Activated T-helper 2 cell treated with anti-CD3 and anti-CD28 coated beads, Interferon-gamma antibody, Interleukin-2, Interleukin-4, amounts not matched to agents 10 μg/mL and 5 μg/mL and 100 μg/mL, durations not matched to agents 14 hours and 24 hours and 36 hours (primary cell): Measurements from ENCODE around the gene FFAR1. TPM values are rescaled to one million over a fixed set of nuclear protein-coding genes. Genes with fewer than 3 reads are reported as not detected.
"Not testable (repeated sequence)": the region's sequence is repeated elsewhere in the genome, so short reads cannot be mapped to it uniquely, and the experiment has no call there.

ENCODE experiments used
- DNase-seq: peaks from one replicate; pipeline ENCODE4 v3.0.0; 2021; ENCODE audit warnings: low spot score
- H3K27ac Mint-ChIP-seq: one replicate; pipeline ENCODE4 v1.8.0; 2021; ENCODE audit warnings: mixed read lengths
- H3K27me3 Mint-ChIP-seq: one replicate; pipeline ENCODE4 v1.8.0; 2021; ENCODE audit warnings: low read depth, mixed read lengths
- H3K36me3 Mint-ChIP-seq: one replicate; pipeline ENCODE4 v1.8.0; 2021; ENCODE audit warnings: low read depth, mixed read lengths
- H3K4me1 Mint-ChIP-seq: one replicate; pipeline ENCODE4 v1.8.0; 2021; ENCODE audit warnings: low read depth, mixed read lengths
- H3K4me3 Mint-ChIP-seq: one replicate; pipeline ENCODE4 v1.8.0; 2021; ENCODE audit warnings: low read depth, mild to moderate bottlenecking, moderate library complexity, mixed read lengths
- H3K9me3 Mint-ChIP-seq: one replicate; pipeline ENCODE4 v1.8.0; 2021; ENCODE audit warnings: mixed read lengths
- intact Hi-C: fragments of 100-400 bp; cut with micrococcal nuclease; formaldehyde crosslinking; loops from one replicate; pipeline ENCODE4 v1.15.1; 2023
- total RNA-seq: library from RNA; stranded (reverse); gene quantifications from 2 replicates; pipeline ENCODE4 v1.2.3, GENCODE V29; 2022

Gene FFAR1
- total RNA-seq, 1 donor from 2014 or later: 0.09 TPM

DNA sequence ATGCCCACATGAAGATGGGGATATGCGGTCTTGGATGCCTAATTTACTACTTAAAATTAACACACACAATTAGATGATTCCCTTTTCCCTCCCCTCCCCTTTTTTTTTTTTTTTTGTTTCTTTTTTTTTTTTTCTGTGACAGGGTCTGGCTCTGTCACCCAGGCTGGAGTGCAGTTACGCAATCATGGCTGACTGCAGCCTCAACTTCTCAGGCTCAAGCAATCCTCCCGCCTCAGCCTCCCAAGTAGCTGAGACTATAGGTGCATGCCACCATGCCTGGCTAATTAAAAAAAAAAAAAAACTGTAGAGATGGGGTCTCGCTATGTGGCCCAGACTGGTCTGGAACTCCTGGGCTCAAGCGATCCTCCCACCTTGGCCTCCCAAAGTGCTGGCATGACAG lies 31.8 kb downstream of the FFAR1 start:
- DNase-seq, H3K27ac Mint-ChIP-seq, H3K36me3 Mint-ChIP-seq, H3K4me3 Mint-ChIP-seq, H3K9me3 Mint-ChIP-seq, intact Hi-C loops: not testable (repeated sequence)
- Mint-ChIP-seq H3K4me1 (peaks cover 13% of the 10 kb centered on the region), H3K27me3 (peaks cover 13% of the 10 kb centered on the region)

DNA sequence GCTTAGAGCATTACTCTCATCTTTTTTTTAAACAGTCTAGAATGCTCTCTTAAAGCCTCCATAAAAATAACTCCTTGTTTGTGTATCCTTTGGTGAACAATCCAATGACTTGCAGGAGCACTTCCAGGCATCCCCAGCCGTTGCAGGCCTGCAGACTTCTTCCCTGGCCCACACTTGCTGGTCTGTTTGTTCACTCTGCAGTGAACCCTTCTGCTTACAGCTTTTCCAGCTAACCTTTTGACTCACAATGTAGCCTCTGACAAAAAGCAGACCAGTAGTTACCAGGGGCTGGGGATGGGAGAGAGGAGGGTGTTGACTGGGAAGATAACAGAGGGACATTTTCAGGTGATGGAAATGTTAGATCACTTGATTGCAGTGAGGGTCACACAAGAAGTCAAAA lies 32.3 kb downstream of the FFAR1 start:
- H3K4me1 Mint-ChIP-seq: peaks cover 8% of the 10 kb centered on the region
- DNase-seq: no peak
- H3K36me3 Mint-ChIP-seq: no peaks in the 10 kb centered on the region
- no peak overlapping the region for H3K27ac Mint-ChIP-seq
- peaks cover 13% of the 10 kb centered on the region for H3K27me3 Mint-ChIP-seq
- H3K9me3 Mint-ChIP-seq: peaks cover 5% of the 10 kb centered on the region
- no peak overlapping the region for H3K4me3 Mint-ChIP-seq
- intact Hi-C loops: no loop called here

GRCh38 chr19:35380450-35381124 lies 32.9 kb downstream of the FFAR1 start:
- DNase-seq: no peak
- intact Hi-C loops: no loop called here
- Mint-ChIP-seq H3K4me1 (peaks cover 3% of the 10 kb centered on the region), H3K27ac (no peak overlapping the region), H3K4me3 (no peak overlapping the region), H3K27me3 (peaks cover 13% of the 10 kb centered on the region), H3K36me3 (no peaks in the 10 kb centered on the region), H3K9me3 (peaks cover 5% of the 10 kb centered on the region)

DNA sequence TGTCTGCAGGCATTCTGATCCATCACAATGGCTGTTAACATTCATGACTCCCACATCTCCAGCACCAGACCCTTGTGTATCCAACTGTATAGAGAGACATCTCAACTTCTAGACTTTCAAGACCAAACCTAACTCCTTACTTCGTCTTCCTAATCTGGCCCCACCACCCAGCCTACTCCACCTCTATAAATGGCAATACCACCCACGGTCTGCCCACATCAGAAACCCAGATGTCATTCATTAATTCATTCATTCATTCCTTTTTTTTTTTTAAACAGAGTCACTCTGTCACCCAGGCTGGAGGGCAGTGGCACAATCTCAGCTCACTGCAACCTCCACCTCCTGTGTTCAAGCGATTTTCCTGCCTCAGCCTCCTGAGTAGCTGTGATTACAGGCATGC lies 33.6 kb downstream of the FFAR1 start:
- Mint-ChIP-seq H3K36me3 (peaks cover under 1% of the 10 kb centered on the region), H3K9me3 (peaks cover 6% of the 10 kb centered on the region), H3K27ac (no peak overlapping the region), H3K4me1 (peaks cover 3% of the 10 kb centered on the region), H3K27me3 (peaks cover 13% of the 10 kb centered on the region), H3K4me3 (no peak overlapping the region)
- DNase-seq: no peak
- intact Hi-C loops: no loop called here

- H3K9me3 Mint-ChIP-seq: peaks cover 12% of the 10 kb centered on the region
- H3K27ac Mint-ChIP-seq: no peak overlapping the region
- intact Hi-C loops: no loop called here
- H3K27me3 Mint-ChIP-seq: peaks cover 13% of the 10 kb centered on the region
- H3K36me3 Mint-ChIP-seq: peaks cover 4% of the 10 kb centered on the region
- H3K4me1 Mint-ChIP-seq: peaks cover 3% of the 10 kb centered on the region
- no peak for DNase-seq
- no peak overlapping the region for H3K4me3 Mint-ChIP-seq
Observed at GRCh38 chr19:35381926-35382325, 34.2 kb downstream of the FFAR1 start.

GRCh38 chr19:35383536-35383935 lies 35.8 kb downstream of the FFAR1 start:
- H3K4me3 Mint-ChIP-seq: no peak overlapping the region
- H3K9me3 Mint-ChIP-seq: peaks cover 14% of the 10 kb centered on the region
- no peak overlapping the region for H3K27ac Mint-ChIP-seq
- H3K4me1 Mint-ChIP-seq: peaks cover 2% of the 10 kb centered on the region
- no peak for DNase-seq
- intact Hi-C loops: no loop called here
- peaks cover 4% of the 10 kb centered on the region for H3K36me3 Mint-ChIP-seq
- H3K27me3 Mint-ChIP-seq: peaks cover 11% of the 10 kb centered on the region

DNA sequence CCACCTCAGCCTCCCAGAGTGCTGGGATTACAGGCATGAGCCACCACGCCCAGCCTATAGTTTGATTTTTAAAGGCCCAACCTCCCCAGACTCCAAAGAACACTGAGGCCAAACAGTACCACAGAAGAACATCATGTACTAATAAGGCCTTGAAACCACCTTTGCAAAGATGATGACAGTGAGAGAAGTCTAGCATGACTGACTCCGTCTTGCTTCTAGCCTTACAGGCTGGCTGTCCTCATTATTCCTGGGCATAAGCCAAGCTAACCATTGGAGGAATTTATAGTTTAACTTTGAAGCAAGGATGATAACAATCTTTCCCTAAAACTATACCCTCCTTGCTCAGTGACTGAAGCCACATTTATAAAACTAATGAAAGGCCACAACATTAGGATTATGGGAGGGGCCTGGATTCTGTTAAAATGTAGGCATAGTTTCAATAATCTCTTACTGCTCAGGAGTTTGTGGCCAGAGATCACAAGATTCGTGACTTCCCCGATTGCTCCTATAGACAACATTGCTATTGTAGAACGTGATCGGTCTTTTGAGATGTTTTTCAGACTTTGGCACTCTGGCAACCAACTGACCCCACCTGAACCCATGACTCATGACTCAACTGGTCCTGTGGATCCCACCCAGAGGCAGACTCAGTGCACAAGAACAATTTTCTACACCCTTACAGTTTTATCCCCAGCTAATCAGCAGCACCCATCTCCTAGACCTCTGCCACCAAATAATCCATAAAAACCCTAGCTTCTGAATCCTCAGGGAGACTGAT lies 40.8 kb downstream of the FFAR1 start:
- no peak overlapping the region for H3K4me3 Mint-ChIP-seq
- peaks cover 4% of the 10 kb centered on the region for H3K36me3 Mint-ChIP-seq
- H3K27ac Mint-ChIP-seq: no peak overlapping the region
- no peaks in the 10 kb centered on the region for H3K4me1 Mint-ChIP-seq
- DNase-seq: no peak
- intact Hi-C loops: no loop called here
- peaks cover 14% of the 10 kb centered on the region for H3K9me3 Mint-ChIP-seq
- H3K27me3 Mint-ChIP-seq: peaks cover 2% of the 10 kb centered on the region

DNA sequence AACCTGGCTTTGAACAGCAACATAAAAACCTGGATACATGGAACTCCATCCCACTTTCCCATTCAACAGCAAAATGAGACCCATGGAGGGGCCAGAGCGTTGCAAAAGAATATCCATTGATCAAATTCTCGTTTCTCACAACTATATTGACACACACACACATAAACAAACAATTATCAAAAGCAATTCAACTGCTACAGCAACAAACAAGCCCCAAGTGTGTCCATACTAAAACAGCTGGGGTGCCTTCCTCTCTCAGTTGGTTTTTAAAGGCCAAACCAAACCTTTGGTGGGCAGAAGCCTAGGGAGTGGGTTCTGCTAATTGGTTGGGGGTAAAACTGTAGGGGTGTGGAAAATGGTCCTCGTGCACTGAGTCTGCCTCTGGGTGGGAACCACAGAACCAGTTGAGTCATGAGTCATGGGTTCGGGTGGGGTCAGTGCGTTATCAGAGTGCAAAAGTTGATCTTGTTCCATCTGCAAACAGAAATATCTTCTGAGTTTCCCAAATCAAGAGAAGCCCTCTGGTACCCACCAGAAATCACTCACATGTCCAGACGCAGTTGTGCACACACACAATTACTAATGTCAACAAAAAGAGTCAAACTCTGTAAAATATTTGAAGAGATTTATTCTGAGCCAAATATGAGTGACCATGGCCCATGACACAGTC lies 41.6 kb downstream of the FFAR1 start:
- intact Hi-C loops: no loop called here
- peaks cover 2% of the 10 kb centered on the region for H3K27me3 Mint-ChIP-seq
- no peak overlapping the region for H3K27ac Mint-ChIP-seq
- no peaks in the 10 kb centered on the region for H3K4me1 Mint-ChIP-seq
- peaks cover 4% of the 10 kb centered on the region for H3K36me3 Mint-ChIP-seq
- peaks cover 14% of the 10 kb centered on the region for H3K9me3 Mint-ChIP-seq
- DNase-seq: no peak
- H3K4me3 Mint-ChIP-seq: no peak overlapping the region

GRCh38 chr19:35392742-35393715 lies 45.3 kb downstream of the FFAR1 start:
- DNase-seq: no peak
- no peaks in the 10 kb centered on the region for H3K36me3 Mint-ChIP-seq
- H3K4me3 Mint-ChIP-seq: no peak overlapping the region
- no peaks in the 10 kb centered on the region for H3K9me3 Mint-ChIP-seq
- H3K4me1 Mint-ChIP-seq: no peaks in the 10 kb centered on the region
- H3K27ac Mint-ChIP-seq: no peak overlapping the region
- intact Hi-C loops: no loop called here
- H3K27me3 Mint-ChIP-seq: peaks cover 2% of the 10 kb centered on the region

DNA sequence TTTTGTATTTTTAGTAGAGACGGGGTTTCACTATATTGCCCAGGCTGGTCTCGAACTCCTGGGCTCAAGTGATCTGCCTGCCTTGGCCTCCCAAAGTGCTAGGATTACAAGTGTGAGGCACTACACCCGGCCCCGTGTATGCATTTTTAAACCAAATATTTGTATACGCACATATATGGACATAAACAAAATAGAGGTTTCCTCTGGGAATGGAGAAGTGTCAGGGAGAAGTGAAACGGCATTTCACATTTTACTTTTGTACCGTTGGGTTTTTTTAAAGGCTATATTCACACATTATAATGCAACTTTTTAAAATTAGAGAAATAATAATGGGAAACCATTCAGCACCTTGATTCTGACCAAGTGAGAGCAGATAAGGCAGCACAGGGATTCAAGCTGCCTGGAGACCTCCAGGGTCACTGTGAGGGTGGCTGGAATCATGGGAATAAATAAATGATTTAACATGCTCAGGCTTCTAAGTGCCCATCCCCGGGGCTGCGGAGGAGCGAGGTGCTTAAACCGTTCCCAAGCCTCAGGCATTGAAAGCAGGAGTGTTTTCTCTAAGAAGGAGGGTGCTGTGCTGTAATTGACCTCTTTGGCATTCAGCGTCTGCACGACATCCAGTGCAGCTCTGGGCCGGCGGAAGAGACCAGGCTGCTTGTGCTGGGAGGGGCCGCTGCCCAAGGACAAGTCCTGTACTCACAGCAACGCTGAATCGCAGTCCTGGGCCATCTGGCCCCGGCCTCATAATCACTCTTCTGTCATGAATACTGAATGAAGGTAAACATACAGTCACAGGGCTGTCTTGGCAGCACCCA lies 47.9 kb downstream of the FFAR1 start:
- no peak for DNase-seq
- H3K4me1 Mint-ChIP-seq: no peaks in the 10 kb centered on the region
- no peaks in the 10 kb centered on the region for H3K9me3 Mint-ChIP-seq
- intact Hi-C loops: no loop called here
- H3K36me3 Mint-ChIP-seq: no peaks in the 10 kb centered on the region
- no peak overlapping the region for H3K27ac Mint-ChIP-seq
- H3K27me3 Mint-ChIP-seq: peaks cover 7% of the 10 kb centered on the region
- no peak overlapping the region for H3K4me3 Mint-ChIP-seq

- intact Hi-C loops: no loop called here
- Mint-ChIP-seq H3K27ac (no peak overlapping the region), H3K4me3 (no peak overlapping the region), H3K36me3 (no peaks in the 10 kb centered on the region), H3K9me3 (no peaks in the 10 kb centered on the region), H3K27me3 (peaks cover 5% of the 10 kb centered on the region), H3K4me1 (no peaks in the 10 kb centered on the region)
- no peak for DNase-seq
Observed at GRCh38 chr19:35396240-35396885, 48.7 kb downstream of the FFAR1 start.
